ENCODE data around the gene APOL5. TPM values are rescaled to one million over a fixed set of nuclear protein-coding genes. Genes with fewer than 3 reads are reported as not detected.
"Not testable (repeated sequence)": the region's sequence is repeated elsewhere in the genome, so short reads cannot be mapped to it uniquely, and the experiment has no call there.

APOL5 gene
- total RNA-seq, 1 donor from 2014 or later = not detected

DNA sequence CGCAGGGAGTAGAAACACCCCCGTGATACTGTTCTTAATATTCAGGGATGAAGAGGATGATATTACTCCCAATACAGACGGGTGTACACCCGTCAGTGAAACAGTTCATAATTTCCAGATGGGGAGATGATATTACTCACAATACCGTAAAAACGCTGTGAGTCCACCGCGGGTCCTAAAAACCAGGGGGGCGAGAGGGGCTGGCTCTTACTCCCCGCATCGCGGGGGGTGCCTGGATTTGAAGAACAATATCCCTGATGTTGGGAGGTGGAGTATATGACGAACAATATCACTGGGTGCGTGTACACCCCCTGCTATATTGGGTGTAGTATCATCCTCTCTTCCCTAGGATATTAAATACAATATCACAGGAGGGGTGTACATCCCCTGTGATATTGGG is 20.5 kb upstream of the APOL5 start:
- no peak overlapping the region for H3K4me3 Mint-ChIP-seq
- no peak for TF ChIP-seq CTCF (conservative IDR thresholded peaks at IDR 0.05)
- H3K9me3 Mint-ChIP-seq = peaks cover 6% of the 10 kb centered on the region
- H3K4me1 Mint-ChIP-seq = no peaks in the 10 kb centered on the region
- H3K27me3 Mint-ChIP-seq (ENCODE audit: low read depth) = peaks cover 58% of the 10 kb centered on the region
- no peak overlapping the region for H3K27ac Mint-ChIP-seq (ENCODE audit: unreplicated experiment)
- DNase-seq (ENCODE audit: low read depth, low spot score) = no peak
- H3K36me3 Mint-ChIP-seq (ENCODE audit: low read depth) = no peaks in the 10 kb centered on the region

GRCh38 chr22:35699852-35700251 is 17.8 kb upstream of the APOL5 start:
- not testable (repeated sequence) for DNase-seq (ENCODE audit: low read depth, low spot score); H3K27ac Mint-ChIP-seq (ENCODE audit: unreplicated experiment); H3K4me1 Mint-ChIP-seq; H3K4me3 Mint-ChIP-seq; H3K36me3 Mint-ChIP-seq (ENCODE audit: low read depth); H3K9me3 Mint-ChIP-seq
- peaks cover 47% of the 10 kb centered on the region for H3K27me3 Mint-ChIP-seq (ENCODE audit: low read depth)

DNA sequence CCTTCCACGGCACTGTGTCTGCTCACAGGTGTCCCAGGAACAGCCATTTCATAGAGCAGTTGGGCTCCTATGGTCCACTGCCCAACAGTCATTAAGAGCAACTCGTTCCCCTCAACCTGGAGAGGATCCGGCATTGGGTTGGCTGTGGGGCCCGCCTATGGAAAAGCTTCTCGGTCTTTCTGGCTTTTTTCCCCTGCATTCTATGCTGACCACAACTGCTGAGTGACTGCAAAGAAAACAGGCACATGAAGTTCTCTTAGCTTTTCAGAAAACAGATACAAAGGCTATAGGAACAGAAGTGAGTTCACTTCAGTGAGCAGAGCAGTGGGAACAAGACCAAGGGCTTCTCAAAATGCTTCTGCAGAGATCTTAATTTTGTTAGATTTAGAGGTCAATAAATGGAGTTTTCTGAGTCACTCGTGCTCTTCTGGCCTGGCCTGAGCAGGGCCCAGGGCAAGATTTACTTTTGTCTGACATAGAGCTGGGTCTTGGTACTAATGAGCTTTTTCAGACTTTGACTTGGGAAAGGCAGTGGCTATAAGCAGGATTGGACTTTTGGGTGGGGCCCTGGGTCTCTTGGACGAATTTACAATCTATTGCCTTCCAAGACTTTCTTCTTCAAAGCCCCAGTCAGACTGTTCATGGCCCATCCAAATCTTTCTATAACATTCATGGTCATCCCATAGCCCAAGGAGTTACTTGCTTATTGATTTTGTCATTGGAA is 13.6 kb upstream of the APOL5 start:
- Mint-ChIP-seq H3K9me3 (no peaks in the 10 kb centered on the region), H3K27me3 (ENCODE audit: low read depth) (peaks cover 24% of the 10 kb centered on the region), H3K4me1 (no peaks in the 10 kb centered on the region), H3K36me3 (ENCODE audit: low read depth) (no peaks in the 10 kb centered on the region), H3K27ac (ENCODE audit: unreplicated experiment) (no peak overlapping the region), H3K4me3 (no peak overlapping the region)
- no peak for TF ChIP-seq CTCF (conservative IDR thresholded peaks at IDR 0.05)
- no peak for DNase-seq (ENCODE audit: low read depth, low spot score)

- Mint-ChIP-seq H3K4me1 (no peaks in the 10 kb centered on the region), H3K36me3 (ENCODE audit: low read depth) (no peaks in the 10 kb centered on the region), H3K4me3 (no peak overlapping the region), H3K27me3 (ENCODE audit: low read depth) (peaks cover 16% of the 10 kb centered on the region), H3K27ac (ENCODE audit: unreplicated experiment) (no peak overlapping the region), H3K9me3 (no peaks in the 10 kb centered on the region)
- TF ChIP-seq CTCF (conservative IDR thresholded peaks at IDR 0.05) = no peak
- DNase-seq (ENCODE audit: low read depth, low spot score) = no peak
Observed at GRCh38 chr22:35705141-35705540, 12.5 kb upstream of the APOL5 start.

GRCh38 chr22:35708453-35708852 is 9.2 kb upstream of the APOL5 start:
- H3K36me3 Mint-ChIP-seq (ENCODE audit: low read depth) = no peaks in the 10 kb centered on the region
- no peaks in the 10 kb centered on the region for H3K27me3 Mint-ChIP-seq (ENCODE audit: low read depth)
- DNase-seq (ENCODE audit: low read depth, low spot score) = no peak
- H3K4me1 Mint-ChIP-seq = no peaks in the 10 kb centered on the region
- H3K27ac Mint-ChIP-seq (ENCODE audit: unreplicated experiment) = no peak overlapping the region
- no peak for TF ChIP-seq CTCF (conservative IDR thresholded peaks at IDR 0.05)
- no peaks in the 10 kb centered on the region for H3K9me3 Mint-ChIP-seq
- H3K4me3 Mint-ChIP-seq = no peak overlapping the region

DNA sequence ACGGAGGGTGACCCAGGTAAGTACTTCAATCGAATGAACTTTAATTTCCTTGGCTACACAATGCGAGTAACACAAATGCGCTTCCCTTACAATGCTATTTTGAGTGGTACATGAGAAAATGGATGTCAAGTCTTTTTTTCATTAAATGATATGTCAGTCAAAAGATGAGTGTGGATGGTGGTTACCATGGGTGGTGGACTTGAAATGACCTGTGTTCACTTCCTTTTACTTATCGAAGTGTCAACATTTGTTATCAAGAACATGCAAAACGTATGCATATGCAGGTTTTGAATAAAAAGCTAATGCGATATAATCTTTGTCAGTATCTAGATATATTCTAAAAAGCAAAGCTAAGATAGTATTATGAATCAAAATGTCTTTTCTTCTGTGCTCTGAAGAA is 8.8 kb upstream of the APOL5 start:
- no peak overlapping the region for H3K4me3 Mint-ChIP-seq
- no peak overlapping the region for H3K27ac Mint-ChIP-seq (ENCODE audit: unreplicated experiment)
- no peak for TF ChIP-seq CTCF (conservative IDR thresholded peaks at IDR 0.05)
- peaks cover 3% of the 10 kb centered on the region for H3K27me3 Mint-ChIP-seq (ENCODE audit: low read depth)
- H3K4me1 Mint-ChIP-seq = no peaks in the 10 kb centered on the region
- no peaks in the 10 kb centered on the region for H3K9me3 Mint-ChIP-seq
- no peak for DNase-seq (ENCODE audit: low read depth, low spot score)
- H3K36me3 Mint-ChIP-seq (ENCODE audit: low read depth) = no peaks in the 10 kb centered on the region
